HL-60/S4 treated with phorbol 12-myristate 13-acetate at 8.2 ng/mL for 4 days and 3 days (cell line): ENCODE data around the gene KCNMA1.
"Not testable (repeated sequence)": the region's sequence is repeated elsewhere in the genome, so short reads cannot be mapped to it uniquely, and the experiment has no call there.

Source experiments
- in situ Hi-C: fragments of 300-500 bp; cut with MboI; formaldehyde crosslinking; loops from 2 replicates; pipeline ENCODE4 v1.15.0; 2022; ENCODE audit warnings: low sequenced_read_pairs

KCNMA1 gene

DNA sequence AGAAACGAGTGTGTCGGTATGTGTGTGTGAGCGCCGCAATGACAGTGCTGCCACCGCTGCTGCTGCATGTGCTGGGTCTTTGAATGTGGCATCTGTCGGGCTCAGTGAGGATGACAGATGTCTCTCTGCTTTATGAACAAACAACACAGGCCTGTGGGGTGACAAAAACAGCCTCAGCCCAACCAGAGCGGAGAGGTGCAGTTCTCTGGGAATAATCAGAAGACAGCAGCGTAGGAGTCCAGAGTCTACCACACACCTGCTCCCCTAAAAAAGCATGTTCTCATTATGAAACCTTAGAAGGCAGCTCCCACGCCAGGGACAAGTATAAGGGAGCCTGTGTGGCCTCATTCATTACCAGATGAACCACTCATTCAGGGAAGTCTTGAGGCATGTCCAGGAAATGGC lies 278.3 kb downstream of the KCNMA1 start:
- in situ Hi-C loops: no loop called here

- in situ Hi-C loops: no loop called here
These were observed 279.0 kb downstream of the KCNMA1 start for GRCh38 chr10:77358656-77359055.

DNA sequence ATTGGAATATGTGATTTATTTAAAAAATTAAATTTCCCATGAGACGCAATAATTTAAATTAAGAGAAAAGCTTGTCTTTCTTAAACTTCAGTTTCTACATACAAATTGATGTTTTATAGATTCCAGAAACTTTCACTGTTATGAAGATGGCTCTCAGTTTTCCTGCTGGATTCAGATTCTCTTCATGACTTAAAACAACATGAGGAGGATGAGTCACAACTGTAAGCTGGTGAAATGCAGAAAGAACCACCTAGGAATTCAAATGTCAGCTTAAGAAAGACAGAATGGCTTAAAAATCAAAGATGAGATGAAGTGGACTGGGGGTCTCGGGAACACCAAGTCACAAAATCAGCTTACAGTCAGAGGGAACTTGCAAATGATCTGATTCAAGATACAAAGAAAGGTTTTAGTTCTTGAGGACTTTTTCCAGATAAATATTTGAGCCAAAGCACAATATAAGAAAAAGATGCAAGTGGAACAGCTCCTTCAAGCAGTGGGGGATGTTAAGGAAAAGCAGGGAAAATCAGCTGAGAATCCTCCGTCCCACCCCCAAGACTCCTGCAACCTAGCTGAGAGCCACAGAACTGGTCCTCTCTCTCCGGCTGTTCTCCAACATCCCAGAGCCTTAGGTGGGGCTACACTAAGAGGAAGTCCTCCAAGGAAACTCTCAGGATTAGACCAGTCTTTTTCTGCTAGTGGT lies 279.8 kb downstream of the KCNMA1 start:
- in situ Hi-C loops: no loop called here

- in situ Hi-C loops: no loop called here
These were observed 280.4 kb downstream of the KCNMA1 start for GRCh38 chr10:77357185-77357584.

DNA sequence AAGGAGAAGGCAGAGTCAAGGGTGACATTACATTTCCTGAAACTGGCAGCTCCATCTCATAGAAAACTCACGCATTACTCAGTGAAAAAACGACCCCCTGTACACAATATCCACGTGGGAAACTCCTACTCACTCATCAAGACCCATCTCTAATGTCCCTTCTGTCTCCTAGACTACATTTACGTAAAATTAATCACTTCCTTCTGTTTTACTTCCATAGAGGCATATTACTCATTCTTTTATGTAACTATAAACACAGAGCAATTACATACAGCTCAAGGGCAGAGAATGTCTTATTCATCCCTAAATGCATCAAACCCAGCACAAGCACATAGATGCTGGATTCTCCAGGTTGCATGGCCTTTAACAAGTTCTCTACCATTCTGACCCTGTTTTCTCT lies 281.8 kb downstream of the KCNMA1 start:
- in situ Hi-C loops: no loop called here

DNA sequence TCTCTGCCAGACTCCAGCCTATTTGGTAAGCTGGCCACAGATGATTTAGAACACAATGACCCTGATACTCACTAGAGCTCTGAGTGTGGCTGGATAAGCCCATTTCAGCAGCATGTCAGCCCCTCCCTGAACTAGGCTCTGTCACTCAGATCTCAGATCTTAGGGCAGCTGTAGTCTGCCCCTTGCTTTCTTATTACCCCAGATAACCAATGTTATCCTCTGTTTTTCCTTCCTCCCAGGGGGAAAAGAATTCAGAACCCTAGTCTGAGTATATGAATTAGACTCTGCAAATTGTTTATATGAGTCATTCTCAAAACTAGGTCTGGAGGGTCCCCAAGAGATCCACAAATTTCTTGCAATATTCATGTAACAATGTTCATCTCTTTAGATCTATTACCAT lies 286.2 kb downstream of the KCNMA1 start:
- in situ Hi-C loops: no loop called here

GRCh38 chr10:77350711-77351119 lies 286.9 kb downstream of the KCNMA1 start:
- in situ Hi-C loops: no loop called here

- in situ Hi-C loops: no loop called here
These were observed 287.5 kb downstream of the KCNMA1 start for GRCh38 chr10:77350134-77350533.

- in situ Hi-C loops: no loop called here
These were observed 288.4 kb downstream of the KCNMA1 start for GRCh38 chr10:77349226-77349625.

- in situ Hi-C loops: no loop called here
These were observed 288.9 kb downstream of the KCNMA1 start for GRCh38 chr10:77348751-77349150.

- in situ Hi-C loops: no loop called here
These were observed 289.5 kb downstream of the KCNMA1 start for GRCh38 chr10:77348082-77348481.

- in situ Hi-C loops: no loop called here
These were observed 290.6 kb downstream of the KCNMA1 start for GRCh38 chr10:77347052-77347451.

DNA sequence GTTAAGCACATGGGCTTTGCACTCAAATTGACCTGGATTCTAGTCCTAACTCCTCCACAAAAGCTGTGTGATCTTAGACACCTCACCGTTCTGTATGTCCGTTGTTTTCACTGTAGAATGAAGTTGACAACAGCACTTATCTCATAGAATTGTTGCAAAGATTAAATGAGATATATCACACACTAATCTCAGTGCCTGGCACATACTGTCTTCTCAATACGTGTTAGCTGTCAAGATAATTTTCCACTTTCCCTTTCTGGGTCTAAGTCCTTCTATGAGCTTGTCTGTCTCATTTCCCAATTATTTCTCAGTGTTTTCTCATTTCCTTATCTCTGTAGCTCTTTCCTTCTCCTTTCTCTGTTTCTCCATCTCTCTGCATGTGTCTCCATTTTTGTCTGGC lies 296.6 kb downstream of the KCNMA1 start:
- in situ Hi-C loops: no loop called here

GRCh38 chr10:77339872-77340271 lies 297.7 kb downstream of the KCNMA1 start:
- in situ Hi-C loops: not testable (repeated sequence)

DNA sequence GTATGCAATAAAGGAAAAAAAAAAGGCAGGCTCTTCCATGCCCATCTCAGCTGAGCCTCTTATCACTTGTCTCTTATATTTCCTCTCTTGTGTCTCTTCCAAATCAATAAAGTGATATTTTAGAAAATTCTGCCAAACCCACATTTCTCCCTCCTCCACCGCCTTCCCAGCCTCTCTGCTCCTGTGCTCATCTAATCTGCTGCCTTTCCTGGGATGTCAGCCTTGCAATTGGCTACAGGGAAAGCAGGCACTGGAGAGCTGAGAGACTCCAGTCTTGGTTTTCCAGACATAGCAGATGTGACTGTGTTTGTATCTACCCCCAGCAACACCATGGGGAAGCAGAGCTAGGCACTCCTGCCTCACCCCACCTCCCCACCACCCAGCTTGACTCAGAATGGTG lies 298.4 kb downstream of the KCNMA1 start:
- in situ Hi-C loops: no loop called here

- in situ Hi-C loops: no loop called here
These were observed 299.5 kb downstream of the KCNMA1 start for GRCh38 chr10:77338143-77338542.

DNA sequence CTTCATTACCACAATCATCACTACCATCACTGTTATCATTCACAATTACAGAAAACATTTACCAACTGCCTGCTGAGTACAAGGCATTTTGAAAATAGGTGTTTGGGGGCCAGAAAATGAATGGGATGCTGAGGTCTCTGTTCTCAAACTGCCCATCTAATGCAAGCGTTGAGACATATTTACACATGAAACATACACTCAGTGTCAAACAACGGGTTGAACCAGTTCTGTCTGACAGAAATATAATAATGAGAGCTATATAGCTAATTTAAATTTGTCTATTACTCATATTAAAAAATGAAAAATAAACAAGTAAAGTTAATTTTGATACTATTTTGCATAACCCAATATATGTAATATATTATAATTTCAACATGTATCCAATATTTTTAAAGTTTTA lies 303.1 kb downstream of the KCNMA1 start:
- in situ Hi-C loops: no loop called here

- in situ Hi-C loops: no loop called here
These were observed 303.8 kb downstream of the KCNMA1 start for GRCh38 chr10:77333610-77334340.

- in situ Hi-C loops: no loop called here
These were observed 305.4 kb downstream of the KCNMA1 start for GRCh38 chr10:77332256-77332655.

GRCh38 chr10:77328272-77328816 lies 309.3 kb downstream of the KCNMA1 start:
- in situ Hi-C loops: no loop called here

DNA sequence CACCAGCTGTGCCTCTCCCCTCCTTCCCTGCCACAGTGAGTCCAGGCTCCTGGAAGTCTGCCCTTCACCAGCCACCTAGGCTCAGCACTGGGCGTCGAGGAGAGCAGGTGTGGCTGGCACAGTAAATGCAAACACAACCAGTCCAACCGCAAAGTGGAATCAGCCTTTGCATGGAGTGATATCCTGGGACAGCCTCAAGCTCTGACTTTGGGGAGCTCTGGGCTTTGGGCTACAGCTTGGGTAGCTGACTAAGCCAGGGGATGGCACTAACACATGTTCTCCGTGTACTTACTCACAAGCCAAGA lies 312.4 kb downstream of the KCNMA1 start:
- in situ Hi-C loops: no loop called here

GRCh38 chr10:77321838-77322237 lies 315.8 kb downstream of the KCNMA1 start:
- in situ Hi-C loops: no loop called here
